GM18508 (cell line): Measurements from ENCODE around the gene CA10.

Experiments used
- ATAC-seq: cut with Tn5 transposase; IDR thresholded peaks from one replicate; pipeline ENCODE4 v1.9.1; 2021; ENCODE audit warnings: moderate number of reproducible peaks; ENCODE audit not compliant: insufficient read depth, unreplicated experiment

CA10 gene

GRCh38 chr17:51630101-51630671 is 528.3 kb downstream of the CA10 start:
- no peak for ATAC-seq

- ATAC-seq, result no peak
Measured at GRCh38 chr17:51629232-51629631, 529.3 kb downstream of the CA10 start.

GRCh38 chr17:51627779-51628178 is 530.7 kb downstream of the CA10 start:
- ATAC-seq, result no peak

DNA sequence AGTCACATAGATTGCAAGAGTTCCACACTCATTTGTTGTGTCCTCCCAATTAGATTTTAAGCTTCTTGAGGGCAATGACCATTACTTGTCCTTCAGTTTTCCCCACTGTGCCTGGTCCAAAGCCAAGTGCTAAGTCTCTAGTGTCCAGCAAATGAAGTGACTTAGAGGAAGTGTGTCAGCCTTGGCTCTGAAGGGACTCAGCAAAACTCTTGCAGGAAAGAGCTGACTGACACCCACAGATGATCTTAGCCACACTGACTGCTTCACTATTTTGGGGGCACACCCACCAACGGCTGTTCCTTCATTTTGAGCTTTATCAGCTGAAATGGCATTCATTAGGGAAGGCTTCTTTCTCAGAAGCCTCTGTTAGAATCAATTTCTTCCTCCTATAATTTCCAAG is 540.0 kb downstream of the CA10 start:
- ATAC-seq, result no peak

GRCh38 chr17:51617986-51618385 is 540.5 kb downstream of the CA10 start:
- ATAC-seq, result no peak

DNA sequence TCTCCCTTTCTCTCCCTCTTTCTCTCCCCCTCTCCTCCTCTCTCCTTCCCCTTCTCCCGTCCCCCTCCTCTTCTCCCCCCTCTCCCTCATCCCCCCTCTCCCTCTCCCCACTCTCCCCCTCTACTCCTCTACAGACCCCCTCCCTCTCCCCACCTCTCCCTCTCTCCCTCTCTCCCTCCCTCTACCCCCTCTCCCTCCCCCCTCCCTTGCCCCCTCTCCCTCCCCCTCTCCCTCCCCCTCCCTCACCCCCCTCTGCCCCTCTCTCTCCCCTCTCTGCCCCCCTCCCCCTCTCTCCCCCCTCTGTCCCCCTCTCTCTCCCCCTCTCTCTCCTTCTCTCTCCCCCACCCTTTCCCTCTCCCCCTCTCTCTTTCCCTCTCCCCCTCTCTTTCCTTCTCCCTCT is 545.3 kb downstream of the CA10 start:
- ATAC-seq, result no peak

DNA sequence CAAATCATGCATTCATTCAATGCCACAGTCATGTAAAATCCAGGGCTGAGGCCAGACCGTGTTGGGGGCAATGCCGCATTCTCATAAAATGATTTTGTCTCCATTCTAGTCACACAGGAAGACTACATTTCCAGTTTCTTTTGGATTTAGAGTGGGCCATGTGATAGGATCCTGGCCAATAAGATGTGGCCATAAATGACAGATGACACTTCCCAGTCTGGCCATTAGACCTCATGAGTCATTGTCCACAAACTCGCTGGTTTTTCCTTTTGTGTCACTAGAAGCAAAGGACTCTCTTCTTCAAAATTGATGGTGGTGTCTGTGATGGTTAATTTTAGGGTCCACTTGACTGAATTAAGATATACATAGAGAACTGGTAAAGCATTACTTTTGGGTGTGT is 545.8 kb downstream of the CA10 start:
- ATAC-seq, result no peak

DNA sequence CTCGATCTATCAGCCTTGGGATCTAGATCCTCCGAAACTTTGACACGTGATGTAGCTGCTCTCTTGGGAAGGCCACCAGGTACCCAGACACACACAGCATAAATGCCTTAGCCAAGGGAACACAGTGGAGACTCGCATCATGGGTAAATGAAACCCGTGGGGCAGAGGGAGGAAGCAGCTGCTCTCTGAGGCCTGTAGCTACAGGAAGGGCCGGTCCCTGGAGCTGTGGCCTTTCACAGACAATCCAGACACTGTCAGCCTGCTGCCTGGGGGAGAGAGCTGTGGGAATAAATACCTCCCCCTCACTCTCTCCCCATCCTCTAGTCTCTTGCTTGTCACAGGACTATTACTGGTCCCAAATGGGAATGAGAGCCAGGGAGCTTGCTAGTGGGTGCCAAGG is 546.9 kb downstream of the CA10 start:
- ATAC-seq, result no peak

DNA sequence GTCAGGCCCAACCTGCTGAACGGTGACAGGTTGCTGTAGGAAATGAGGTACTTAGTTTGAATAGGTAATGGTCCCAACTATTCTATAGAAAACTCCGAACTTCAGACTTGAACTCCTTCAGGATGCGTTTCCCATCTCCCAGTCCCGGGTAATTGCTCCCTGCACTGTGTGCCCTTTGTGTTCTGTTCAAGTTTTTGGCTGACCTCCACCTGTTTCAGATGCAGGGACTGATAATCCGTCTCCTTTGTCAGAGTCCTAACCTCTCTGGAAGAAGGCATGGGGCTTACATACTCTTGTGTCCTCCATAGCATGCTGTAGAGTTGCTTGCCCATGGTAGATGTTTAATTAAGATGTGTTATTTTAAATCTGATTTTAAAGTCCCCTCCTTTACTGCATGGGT is 547.7 kb downstream of the CA10 start:
- ATAC-seq, result no peak

DNA sequence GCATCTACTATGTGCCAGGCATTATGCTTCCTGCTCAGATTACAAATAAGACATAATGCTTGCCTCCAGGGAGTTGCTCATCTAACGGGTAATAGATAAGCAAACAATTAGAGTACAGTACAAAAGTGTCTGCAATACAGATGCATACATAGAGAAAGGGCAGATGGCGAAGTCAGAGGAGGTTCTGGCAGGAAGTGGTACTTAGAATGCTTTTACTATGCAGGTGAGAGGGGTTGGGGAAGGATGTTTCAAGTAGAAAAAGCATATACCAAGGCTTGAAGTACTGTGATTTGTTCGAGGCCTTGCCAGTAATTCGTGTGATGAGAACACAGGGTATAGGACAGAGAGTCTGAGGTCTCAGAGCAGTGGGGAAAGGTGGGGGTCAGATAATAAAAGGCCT is 548.4 kb downstream of the CA10 start:
- ATAC-seq, result no peak

DNA sequence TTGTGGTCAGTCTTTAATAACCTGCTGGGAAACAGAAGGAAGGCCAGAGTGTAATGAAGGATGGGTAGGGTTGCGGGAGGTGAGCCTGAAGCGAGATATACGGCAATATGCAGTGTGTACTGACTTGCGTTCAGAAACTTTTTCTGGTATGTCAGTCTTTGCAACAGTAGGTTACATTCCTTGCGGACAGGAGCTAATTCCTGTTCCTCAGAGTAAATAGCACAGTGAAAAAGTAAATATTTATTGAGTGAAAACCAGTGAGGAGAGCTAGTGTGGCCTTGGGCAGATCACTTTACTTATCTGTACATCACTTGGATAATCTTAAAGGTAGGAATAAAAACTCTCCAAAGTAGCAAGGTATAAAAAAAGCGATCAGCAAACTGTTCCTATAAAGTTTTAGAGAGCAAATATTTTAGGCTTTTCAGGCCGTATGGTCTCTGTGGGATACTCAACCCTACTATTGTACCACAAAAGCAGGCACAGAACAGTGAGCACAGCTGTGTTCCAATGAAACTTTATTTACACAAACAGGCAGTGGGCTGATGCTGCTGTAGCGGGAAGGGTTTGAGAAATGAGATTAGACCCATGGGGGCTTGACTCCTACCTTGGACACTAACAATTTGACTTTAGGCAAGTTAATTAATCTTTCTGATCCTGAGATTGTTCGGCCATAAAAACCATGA is 550.1 kb downstream of the CA10 start:
- ATAC-seq, result no peak

DNA sequence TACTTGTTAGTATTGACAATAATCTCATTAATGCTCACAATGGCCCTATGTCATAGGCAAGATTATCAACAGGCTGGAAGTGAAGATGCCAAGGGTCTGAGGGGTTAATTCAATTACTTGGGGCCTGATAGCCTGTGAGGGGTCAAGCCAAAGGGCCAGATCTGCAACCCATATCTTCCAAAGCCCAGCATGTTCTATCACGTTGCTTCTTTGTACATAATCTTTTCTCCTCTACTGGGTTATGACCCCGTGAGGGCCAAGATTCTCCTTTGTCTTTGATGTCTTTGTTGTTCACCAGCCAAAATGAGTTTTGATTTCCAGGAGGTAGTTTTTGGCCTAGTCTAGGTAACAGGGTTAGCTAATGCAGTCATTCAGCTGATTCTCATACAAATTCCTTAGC is 551.0 kb downstream of the CA10 start:
- no peak for ATAC-seq

GRCh38 chr17:51604299-51605020 is 554.1 kb downstream of the CA10 start:
- no peak for ATAC-seq

DNA sequence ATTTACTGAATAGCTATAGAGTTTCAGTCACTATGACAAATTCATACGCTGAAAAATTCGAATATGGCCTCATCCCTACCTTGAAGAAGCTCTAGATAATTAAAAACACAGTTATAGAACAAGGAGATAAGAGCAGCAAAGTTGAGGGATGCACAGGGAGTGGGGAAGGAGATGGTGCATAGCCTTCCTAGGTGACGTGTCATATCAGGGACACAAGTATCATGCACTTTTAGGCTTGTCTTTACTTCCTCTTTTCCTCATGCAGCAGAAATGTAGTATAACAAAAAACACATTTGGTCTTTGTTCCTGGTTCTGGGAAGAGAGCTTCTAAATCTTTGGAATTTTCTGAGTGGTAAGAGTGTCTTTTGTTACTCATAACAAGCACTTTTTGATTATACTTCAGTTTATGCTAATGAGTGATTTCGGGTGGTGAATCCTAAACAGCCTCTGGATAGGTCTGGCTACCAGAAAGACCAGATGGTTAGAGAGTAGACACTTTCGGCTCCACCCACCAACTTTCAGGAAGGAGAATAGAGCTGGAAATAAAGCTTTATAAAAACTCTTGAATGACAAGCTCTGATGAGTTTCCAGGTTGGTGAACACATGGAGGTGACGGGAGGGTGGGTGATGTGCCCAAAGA is 556.8 kb downstream of the CA10 start:
- no peak for ATAC-seq

- ATAC-seq, result no peak
Measured at GRCh38 chr17:51598824-51599223, 559.7 kb downstream of the CA10 start.

DNA sequence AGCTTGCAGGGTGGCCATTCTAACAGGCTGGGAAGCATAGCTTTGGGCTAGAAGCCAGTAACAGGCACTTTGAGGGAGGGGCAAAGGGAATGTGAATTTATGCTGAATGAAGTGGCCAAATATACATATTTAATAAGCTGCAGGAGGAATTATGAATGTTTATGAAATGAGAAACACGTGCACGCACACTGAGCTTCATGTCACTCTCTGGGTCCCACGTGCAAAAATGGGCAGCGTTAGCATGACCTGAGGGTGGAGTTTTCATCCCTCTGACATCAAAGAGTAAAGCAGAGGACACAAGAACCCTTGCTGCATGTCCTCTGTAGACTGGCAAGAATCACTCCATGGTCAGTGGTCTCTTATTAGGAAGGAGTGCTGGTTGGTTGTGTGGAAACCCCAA is 561.2 kb downstream of the CA10 start:
- no peak for ATAC-seq

DNA sequence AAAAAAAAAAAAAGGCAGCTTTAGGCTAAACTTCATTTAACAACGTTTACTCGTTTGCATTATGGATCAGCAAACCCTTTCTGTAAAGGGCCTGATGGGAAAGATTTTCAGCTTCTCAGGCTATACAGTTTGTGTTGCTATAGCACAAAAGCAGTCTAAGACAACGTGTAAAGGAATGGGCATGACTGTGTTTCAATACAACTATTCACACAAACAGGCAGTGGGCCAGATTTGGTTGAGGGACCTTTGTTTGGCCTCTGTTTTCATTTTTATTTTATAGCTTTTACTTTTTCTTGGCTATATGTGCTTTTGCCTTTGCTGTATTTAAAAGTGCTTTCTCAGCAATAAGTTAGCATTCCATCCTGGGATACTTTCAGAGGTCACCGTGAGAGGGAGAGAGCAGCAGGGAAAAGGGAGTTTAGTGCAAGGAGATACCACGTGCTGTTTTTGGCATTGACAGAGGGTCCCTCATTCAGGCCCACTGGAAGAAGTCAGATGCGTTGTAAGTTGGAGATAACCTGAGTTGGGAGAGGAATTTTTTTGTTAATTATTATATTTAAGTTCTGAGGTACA is 562.6 kb downstream of the CA10 start:
- no peak for ATAC-seq

GRCh38 chr17:51590071-51590656 is 568.4 kb downstream of the CA10 start:
- no peak for ATAC-seq

DNA sequence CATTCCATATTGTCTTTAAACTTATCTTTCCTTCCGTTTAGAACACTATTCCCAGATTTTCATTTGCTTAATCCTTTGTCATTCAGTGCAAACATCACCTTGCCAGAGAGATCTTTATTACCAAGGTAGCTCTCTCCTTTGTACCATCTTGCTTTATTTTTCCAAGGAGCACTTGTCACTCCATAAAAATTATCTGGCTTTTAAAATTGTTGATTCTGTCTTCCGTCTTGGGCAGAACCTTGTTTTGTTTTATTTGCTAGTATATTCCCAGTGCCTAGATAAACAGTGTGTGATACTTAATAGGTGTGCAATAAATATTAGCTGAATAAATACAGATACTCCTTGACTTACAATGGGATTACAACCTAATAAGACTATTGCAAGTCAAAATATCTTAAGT is 570.5 kb downstream of the CA10 start:
- ATAC-seq, result no peak

DNA sequence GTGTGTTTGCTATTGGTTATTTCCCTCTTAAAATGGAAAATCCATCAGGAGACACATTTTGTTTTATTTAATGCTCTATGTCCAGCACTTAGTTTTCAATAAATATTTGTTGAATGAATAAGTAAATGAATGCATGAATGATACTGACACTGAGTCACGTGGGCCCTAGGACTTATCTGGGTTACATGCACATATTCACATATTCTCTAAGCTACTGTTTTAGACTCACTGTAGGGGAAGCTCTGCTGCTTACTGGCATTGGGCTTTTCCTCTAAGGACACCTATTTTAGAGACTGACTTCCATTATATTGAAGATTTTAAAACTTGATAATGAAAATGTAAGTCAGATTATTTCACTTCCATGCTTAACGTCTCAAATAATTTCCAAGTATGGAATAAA is 571.0 kb downstream of the CA10 start:
- no peak for ATAC-seq
